H1 (cell line): ENCODE data around the gene ZNF440. TPM values are rescaled to one million over a fixed set of nuclear protein-coding genes. Genes with fewer than 3 reads are reported as not detected.

Source experiments
- CTCF ChIA-PET: fragments of 300-600 bp; sonication (Branson Sonifier 250); formaldehyde crosslinking; loops from one replicate; lab custom pipeline; 2021; ENCODE audit not compliant: partially characterized antibody; lab: Charles Lee
- POLR2A ChIA-PET: fragments of 300-600 bp; sonication (Branson Sonifier 250); formaldehyde crosslinking; loops from one replicate; lab custom pipeline; 2021; ENCODE audit warnings: inconsistent platforms; ENCODE audit not compliant: partially characterized antibody; lab: Charles Lee
- DNase-seq, 2 experiments: peaks; one replicate each; pipeline versions ENCODE4 v3.0.0 to v3.0.0-alpha.2; 2010 to 2022; ENCODE audit warnings: low spot score in 2 of 2, low read depth in 1 of 2, mixed read lengths in 1 of 2
- FAIRE-seq: peaks from 2 replicates; lab custom pipeline; 2011; peaks lifted over from hg19 to GRCh38; lab: Jason Lieb, UNC
- H2AFZ ChIP-seq: 2 replicates; pipeline ENCODE4 v1.8.1; 2012; ENCODE audit warnings: low read length, inconsistent platforms
- H2AK5ac ChIP-seq: 2 replicates; pipeline ENCODE4 v1.6.1; 2013; ENCODE audit warnings: low read depth, low read length
- H2BK120ac ChIP-seq: replicated peaks from 2 replicates; pipeline ENCODE3; 2013; ENCODE audit warnings: low read depth, low read length, inconsistent platforms
- H2BK12ac ChIP-seq: 2 replicates; pipeline ENCODE4 v1.6.1; 2013; ENCODE audit warnings: low read depth, low read length
- H2BK15ac ChIP-seq: 2 replicates; pipeline ENCODE4 v1.6.1; 2013; ENCODE audit warnings: low read length
- H2BK20ac ChIP-seq: 2 replicates; pipeline ENCODE4 v1.6.1; 2013; ENCODE audit warnings: low read length
- H2BK5ac ChIP-seq: 2 replicates; pipeline ENCODE4 v1.6.1; 2013; ENCODE audit warnings: low read depth, low read length
- H3K14ac ChIP-seq: 2 replicates; pipeline ENCODE4 v1.6.1; 2013; ENCODE audit warnings: inconsistent platforms; ENCODE audit not compliant: insufficient read length
- H3K18ac ChIP-seq: 2 replicates; pipeline ENCODE4 v1.6.1; 2013; ENCODE audit warnings: low read length; ENCODE audit errors: extremely low read depth
- H3K23ac ChIP-seq: 2 replicates; pipeline ENCODE4 v1.6.1; 2013; ENCODE audit warnings: inconsistent platforms; ENCODE audit not compliant: insufficient read length
- H3K23me2 ChIP-seq: 2 replicates; pipeline ENCODE4 v1.6.1; 2013; ENCODE audit warnings: low read depth, low read length
- H3K27ac ChIP-seq: 2 replicates; pipeline ENCODE4 v1.6.1; 2011; ENCODE audit warnings: low read depth, low read length, inconsistent platforms
- H3K27me3 ChIP-seq, 4 experiments: replicated peaks in 1 of 4; 1 replicate in 1 of 4; 2 replicates in 3 of 4; pipeline versions ENCODE4 v1.6.1 to v1.8.1; 2011 to 2013; ENCODE audit warnings: low read length in 3 of 4, mild to moderate bottlenecking in 3 of 4, inconsistent platforms in 2 of 4, mixed read lengths in 2 of 4, moderate library complexity in 1 of 4; ENCODE audit not compliant: control insufficient read depth in 3 of 4, insufficient read depth in 3 of 4; ENCODE audit errors: extremely low read depth in 1 of 4
- H3K36me3 ChIP-seq, 4 experiments: 2 replicates each; pipeline versions ENCODE4 v1.6.1 to v1.8.1; 2011 to 2013; ENCODE audit warnings: mild to moderate bottlenecking in 4 of 4, low read length in 3 of 4, moderate library complexity in 2 of 4, control low read depth in 1 of 4, inconsistent platforms in 1 of 4; ENCODE audit not compliant: insufficient read depth in 4 of 4, control insufficient read depth in 2 of 4
- H3K4ac ChIP-seq: replicated peaks from 2 replicates; pipeline ENCODE3; 2013; ENCODE audit warnings: low read length, low read depth, mixed read lengths, inconsistent platforms; ENCODE audit not compliant: insufficient read length
- H3K4me1 ChIP-seq, 4 experiments: replicated peaks in 1 of 4; 1 replicate in 1 of 4; 2 replicates in 3 of 4; pipeline versions ENCODE4 v1.6.1 to v1.8.1; 2011 to 2013; ENCODE audit warnings: low read length in 3 of 4, inconsistent platforms in 2 of 4, mixed read lengths in 1 of 4; ENCODE audit not compliant: insufficient read depth in 4 of 4, control insufficient read depth in 3 of 4
- H3K4me2 ChIP-seq, 2 experiments: 2 replicates each; pipeline versions ENCODE4 v1.6.1 to v1.8.1; 2011 to 2013; ENCODE audit warnings: low read depth in 2 of 2, low read length in 2 of 2, control low read depth in 1 of 2, inconsistent platforms in 1 of 2, mild to moderate bottlenecking in 1 of 2; ENCODE audit not compliant: insufficient read depth in 1 of 2
- H3K4me3 ChIP-seq, 4 experiments: fragments of 200-600, 300-600 bp in 1 of 4; sonication (generic), shearing (Covaris generic), sonication (Bioruptor Twin) in 1 of 4; 2 replicates each; pipeline versions ENCODE4 v1.5.1 to v1.8.1; 2011 to 2016; ENCODE audit warnings: low read length in 4 of 4, low read depth in 3 of 4, control low read depth in 2 of 4, inconsistent platforms in 2 of 4, mild to moderate bottlenecking in 2 of 4, mixed read lengths in 1 of 4, moderate library complexity in 1 of 4; ENCODE audit not compliant: insufficient read depth in 2 of 4; ENCODE audit errors: extremely low read depth in 1 of 4
- H3K56ac ChIP-seq: replicated peaks from 2 replicates; pipeline ENCODE3; 2013; ENCODE audit warnings: low read depth, mild to moderate bottlenecking, mixed read lengths, low read length, inconsistent platforms; ENCODE audit not compliant: insufficient read length
- H3K79me1 ChIP-seq: 2 replicates; pipeline ENCODE4 v1.6.1; 2013; ENCODE audit warnings: low read depth, low read length, control low read depth
- H3K79me2 ChIP-seq, 2 experiments: 2 replicates each; pipeline versions ENCODE4 v1.6.1 to v1.8.1; 2012 to 2013; ENCODE audit warnings: low read length in 2 of 2, mild to moderate bottlenecking in 2 of 2, inconsistent platforms in 1 of 2; ENCODE audit not compliant: insufficient read depth in 2 of 2, control insufficient read depth in 1 of 2
- H3K9ac ChIP-seq, 4 experiments: replicated peaks in 1 of 4; 1 replicate in 1 of 4; 2 replicates in 3 of 4; pipeline versions ENCODE4 v1.6.1 to v1.8.1; 2011 to 2013; ENCODE audit warnings: low read depth in 3 of 4, low read length in 3 of 4, control low read depth in 2 of 4, mild to moderate bottlenecking in 2 of 4, moderate library complexity in 2 of 4, inconsistent platforms in 1 of 4; ENCODE audit errors: extremely low read depth in 1 of 4
- H3K9me3 ChIP-seq, 2 experiments: 2 replicates each; pipeline versions ENCODE4 v1.6.1 to v1.8.1; 2012 to 2013; ENCODE audit warnings: mild to moderate bottlenecking in 2 of 2, moderate library complexity in 2 of 2, control low read depth in 1 of 2, inconsistent platforms in 1 of 2, low read depth in 1 of 2, low read length in 1 of 2, mixed read lengths in 1 of 2; ENCODE audit not compliant: insufficient read depth in 2 of 2
- H4K20me1 ChIP-seq, 2 experiments: replicated peaks in 1 of 2; 2 replicates each; pipeline versions ENCODE3 to v1.8.1; 2011 to 2013; ENCODE audit warnings: inconsistent platforms in 2 of 2, low read length in 2 of 2, mild to moderate bottlenecking in 1 of 2; ENCODE audit not compliant: insufficient read depth in 2 of 2, control insufficient read depth in 1 of 2
- H4K5ac ChIP-seq: 2 replicates; pipeline ENCODE4 v1.6.1; 2013; ENCODE audit warnings: low read length, low read depth, mixed read lengths, inconsistent platforms; ENCODE audit not compliant: insufficient read length
- H4K8ac ChIP-seq: 2 replicates; pipeline ENCODE4 v1.8.0; 2013; ENCODE audit warnings: mild to moderate bottlenecking, moderate library complexity, low read length, inconsistent platforms; ENCODE audit not compliant: insufficient read depth; ENCODE audit errors: extremely low read depth
- H4K91ac ChIP-seq: replicated peaks from 2 replicates; pipeline ENCODE3; 2013; ENCODE audit warnings: low read length, mixed read lengths, inconsistent platforms; ENCODE audit not compliant: insufficient read length
- TBP ChIP-seq: IDR thresholded peaks from 2 replicates; pipeline ENCODE4 v1.6.1; 2011; ENCODE audit warnings: low read depth, low read length, improper control_type of control experiment
- WGBS, 2 experiments: shearing (Covaris generic) in 1 of 2; methylation state at CpG; one replicate each; pipeline versions ENCODE4 v1.1.6 to v1.1.7; 2013 to 2015; ENCODE audit warnings: low lambda C conversion rate in 2 of 2, mixed read lengths in 2 of 2, inconsistent platforms in 1 of 2, low coverage in 1 of 2, missing lambda C conversion rate in 1 of 2; ENCODE audit not compliant: insufficient replicate concordance in 2 of 2, insufficient coverage in 1 of 2, insufficient read length in 1 of 2; ENCODE audit errors: extremely low coverage in 1 of 2, missing lambda C conversion rate in 1 of 2; 5-methylcytosine and 5-hydroxymethylcytosine counted together
- polyA plus RNA-seq, 7 experiments: library from polyadenylated mRNA; depleted of rRNA in 3 of 7; stranded (reverse) in 5 of 7; unstranded in 2 of 7; fragments of >200 nt in 5 of 7; fragments of 200-250 nt in 2 of 7; gene quantifications; 1 replicate in 5 of 7; 2 replicates in 1 of 7; 4 replicates in 1 of 7; pipeline versions ENCODE4 v1.2.1 to v1.2.3, GENCODE V29; 2011 to 2013; ENCODE audit warnings: missing spikeins in 2 of 7, mixed read lengths in 2 of 7
- total RNA-seq: library from RNA; stranded (reverse); fragmentation: NEBNext Ultra II Directional; extraction: Animal tissue kit (Norgen Biotek cat#: 25700); gene quantifications from 2 replicates; pipeline ENCODE4 v1.2.1, GENCODE V29; 2021

The ZNF440 gene
- total and polyA plus RNA-seq, 2 of the 8 experiments (the other 6 are each of a cell fraction or from before 2014, with no cell fraction given), result 0.77 to 6.5 TPM

GRCh38 chr19:11868188-11868587 lies 54.1 kb downstream of the ZNF440 start:
- POLR2A ChIA-PET, result no interaction called here
- H3K18ac ChIP-seq, result no peak overlapping the region
- no peaks in the 10 kb centered on the region for H3K79me2 ChIP-seq
- no peaks in the 10 kb centered on the region for H3K23me2 ChIP-seq
- no peak overlapping the region for H4K5ac ChIP-seq
- CTCF ChIA-PET, result no interaction called here
- no peaks in the 10 kb centered on the region; a peak in 1 of 8 replicates for H3K36me3 ChIP-seq
- no peak overlapping the region for H2AK5ac ChIP-seq
- H3K14ac ChIP-seq, result no peak overlapping the region
- no peak overlapping the region for H2BK120ac ChIP-seq
- no peak overlapping the region for H2AFZ ChIP-seq
- FAIRE-seq, result no peak
- H3K9me3 ChIP-seq, result peaks cover 58 to 65% of the 10 kb centered on the region in 2 experiments
- WGBS, 2 experiments, result 84% methylated on average over 8 of the region's 8 CpGs; no CpG with 5 or more reads in 1 of the 2 experiments
- no peak overlapping the region for H3K4me3 ChIP-seq
- no peak overlapping the region for H2BK20ac ChIP-seq
- H2BK5ac ChIP-seq, result no peak overlapping the region
- H3K27ac ChIP-seq, result no peak overlapping the region
- H2BK12ac ChIP-seq, result no peak overlapping the region
- no peak overlapping the region for H3K9ac ChIP-seq
- no peak for DNase-seq
- H3K4me2 ChIP-seq, result no peak overlapping the region
- H3K4me1 ChIP-seq, result no peaks in the 10 kb centered on the region
- no peak overlapping the region for H3K23ac ChIP-seq
- no peak overlapping the region for H4K8ac ChIP-seq
- no peaks in the 10 kb centered on the region for H3K27me3 ChIP-seq
- no peaks in the 10 kb centered on the region for H3K79me1 ChIP-seq
- H2BK15ac ChIP-seq, result no peak overlapping the region
- H4K91ac ChIP-seq, result no peak overlapping the region
- H3K4ac ChIP-seq, result no peak overlapping the region
- H4K20me1 ChIP-seq, result no peaks in the 10 kb centered on the region
- no peak overlapping the region for H3K56ac ChIP-seq
- no peak for TF ChIP-seq TBP
